ENCODE data around the gene SORBS1.

The SORBS1 gene

DNA sequence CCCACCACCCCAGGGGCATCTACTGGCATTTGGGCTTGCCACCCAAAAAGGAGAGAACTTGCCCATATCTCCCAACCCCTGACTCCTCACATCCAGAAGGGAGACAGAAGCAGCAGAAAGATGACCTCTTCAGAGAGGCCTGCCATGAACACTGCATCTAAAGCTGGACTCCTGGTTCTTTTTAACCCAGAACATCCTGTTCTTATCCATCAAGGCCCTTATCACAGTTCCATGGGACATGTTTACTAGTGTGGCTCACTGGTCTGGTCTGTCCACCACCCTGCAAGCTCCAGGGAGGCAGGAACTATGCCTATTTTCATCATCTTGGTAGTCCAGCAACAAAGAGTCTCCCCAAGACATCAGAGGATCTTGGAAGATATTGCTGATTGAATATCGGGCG lies 155.5 kb downstream of the SORBS1 start:
- TF ChIP-seq, protein P1, sequence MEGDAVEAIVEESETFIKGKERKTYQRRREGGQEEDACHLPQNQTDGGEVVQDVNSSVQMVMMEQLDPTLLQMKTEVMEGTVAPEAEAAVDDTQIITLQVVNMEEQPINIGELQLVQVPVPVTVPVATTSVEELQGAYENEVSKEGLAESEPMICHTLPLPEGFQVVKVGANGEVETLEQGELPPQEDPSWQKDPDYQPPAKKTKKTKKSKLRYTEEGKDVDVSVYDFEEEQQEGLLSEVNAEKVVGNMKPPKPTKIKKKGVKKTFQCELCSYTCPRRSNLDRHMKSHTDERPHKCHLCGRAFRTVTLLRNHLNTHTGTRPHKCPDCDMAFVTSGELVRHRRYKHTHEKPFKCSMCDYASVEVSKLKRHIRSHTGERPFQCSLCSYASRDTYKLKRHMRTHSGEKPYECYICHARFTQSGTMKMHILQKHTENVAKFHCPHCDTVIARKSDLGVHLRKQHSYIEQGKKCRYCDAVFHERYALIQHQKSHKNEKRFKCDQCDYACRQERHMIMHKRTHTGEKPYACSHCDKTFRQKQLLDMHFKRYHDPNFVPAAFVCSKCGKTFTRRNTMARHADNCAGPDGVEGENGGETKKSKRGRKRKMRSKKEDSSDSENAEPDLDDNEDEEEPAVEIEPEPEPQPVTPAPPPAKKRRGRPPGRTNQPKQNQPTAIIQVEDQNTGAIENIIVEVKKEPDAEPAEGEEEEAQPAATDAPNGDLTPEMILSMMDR (IDR thresholded peaks at IDR 0.05; ENCODE audit: extremely low read depth, insufficient read depth, missing control alignments), result no peak
- in situ Hi-C loops (cut with MboI; ENCODE audit: low pct_unique_long_range_greater_than_20kb, low sequenced_read_pairs, unreplicated experiment), result no loop called here
- DNase-seq (ENCODE audit: low spot score), result no peak

- no peak for DNase-seq (ENCODE audit: low spot score)
- in situ Hi-C loops (cut with MboI; ENCODE audit: low pct_unique_long_range_greater_than_20kb, low sequenced_read_pairs, unreplicated experiment), result no loop called here
- TF ChIP-seq, protein P1 (IDR thresholded peaks at IDR 0.05; ENCODE audit: extremely low read depth, insufficient read depth, missing control alignments), result no peak
Observed at GRCh38 chr10:95404864-95405263, 156.3 kb downstream of the SORBS1 start.

GRCh38 chr10:95404462-95404858 lies 156.7 kb downstream of the SORBS1 start:
- in situ Hi-C loops (cut with MboI; ENCODE audit: low pct_unique_long_range_greater_than_20kb, low sequenced_read_pairs, unreplicated experiment), result no loop called here
- TF ChIP-seq, protein P1 (IDR thresholded peaks at IDR 0.05; ENCODE audit: extremely low read depth, insufficient read depth, missing control alignments), result no peak
- no peak for DNase-seq (ENCODE audit: low spot score)

GRCh38 chr10:95403700-95404461 lies 157.3 kb downstream of the SORBS1 start:
- TF ChIP-seq, protein P1 (IDR thresholded peaks at IDR 0.05; ENCODE audit: extremely low read depth, insufficient read depth, missing control alignments), result no peak
- in situ Hi-C loops (cut with MboI; ENCODE audit: low pct_unique_long_range_greater_than_20kb, low sequenced_read_pairs, unreplicated experiment), result no loop called here
- no peak for DNase-seq (ENCODE audit: low spot score)

DNA sequence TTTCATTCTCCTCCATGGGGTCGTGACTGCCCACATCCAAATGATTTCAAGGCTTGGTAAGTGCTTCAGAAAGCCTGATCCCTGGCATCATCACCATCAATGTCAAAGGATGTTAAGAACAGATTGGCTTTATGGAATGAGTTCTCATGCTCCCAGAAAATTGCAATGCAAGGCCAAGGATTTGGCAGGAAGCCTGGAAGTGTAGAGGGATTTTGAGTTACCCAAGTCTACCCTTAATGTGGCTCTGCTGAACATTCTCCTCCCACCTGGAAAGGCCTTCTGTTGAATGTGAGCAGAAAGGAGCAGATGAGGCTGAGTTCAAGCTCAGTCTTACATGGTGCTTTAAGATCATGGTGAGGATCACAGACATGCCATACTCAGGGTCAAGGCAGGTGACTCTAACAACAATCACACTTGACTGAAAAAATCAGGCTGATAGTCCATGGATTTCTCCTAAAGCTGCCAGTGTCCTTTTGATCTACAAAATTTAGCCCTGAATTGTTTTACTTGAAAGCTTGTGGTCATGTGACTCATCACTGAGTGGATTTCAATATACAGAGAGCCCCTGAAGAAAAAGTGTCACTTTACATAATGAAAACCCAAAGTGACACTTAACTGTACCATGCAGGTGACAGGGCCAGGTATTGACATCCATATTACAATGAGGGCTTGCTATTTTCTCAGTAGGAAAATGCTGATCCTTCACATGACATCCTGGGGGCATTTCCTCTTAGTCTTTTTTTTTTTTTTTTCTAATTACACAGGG lies 159.3 kb downstream of the SORBS1 start:
- TF ChIP-seq, protein P1 (IDR thresholded peaks at IDR 0.05; ENCODE audit: extremely low read depth, insufficient read depth, missing control alignments), result no peak
- in situ Hi-C loops (cut with MboI; ENCODE audit: low pct_unique_long_range_greater_than_20kb, low sequenced_read_pairs, unreplicated experiment), result no loop called here
- no peak for DNase-seq (ENCODE audit: low spot score)

- in situ Hi-C loops (cut with MboI; ENCODE audit: low pct_unique_long_range_greater_than_20kb, low sequenced_read_pairs, unreplicated experiment), result no loop called here
Observed at GRCh38 chr10:95400787-95401186, 160.4 kb downstream of the SORBS1 start.

More at GRCh38 chr10:95400787-95401186, 160.4 kb downstream of the SORBS1 start:
- TF ChIP-seq, protein P1 (IDR thresholded peaks at IDR 0.05; ENCODE audit: extremely low read depth, insufficient read depth, missing control alignments), result no peak
- no peak for DNase-seq (ENCODE audit: low spot score)

All from GM13977 (cell line).